Aorta (tissue), 5 donors: ENCODE data around the gene STOX2. TPM values are rescaled to one million over a fixed set of nuclear protein-coding genes. Genes with fewer than 3 reads are reported as not detected.

Experiments
- ATAC-seq: fragments of 200-7000 bp; cut with Tn5 transposase; one replicate; pipeline ENCODE4 v1.9.1; 2022; ENCODE audit warnings: moderate library complexity; ENCODE audit not compliant: low FRiP score
- DNase-seq, 2 donors: peaks; one replicate each; pipeline ENCODE4 v3.0.0-alpha.2; 2020
- H3K27ac ChIP-seq, 2 donors: one replicate each; pipeline ENCODE4 v1.5.1; 2013; ENCODE audit warnings: low read length in 2 of 2, mild to moderate bottlenecking in 2 of 2, moderate library complexity in 2 of 2, control low read depth in 1 of 2, inconsistent platforms in 1 of 2, low read depth in 1 of 2
- H3K27me3 ChIP-seq, 2 donors: one replicate each; pipeline ENCODE4 v1.6.1; 2013; ENCODE audit warnings: control low read depth in 1 of 2, low read length in 1 of 2, mild to moderate bottlenecking in 1 of 2, moderate library complexity in 1 of 2; ENCODE audit not compliant: insufficient read depth in 2 of 2, control insufficient read depth in 1 of 2
- H3K36me3 ChIP-seq, 2 donors: one replicate each; pipeline ENCODE4 v1.6.1; 2013; ENCODE audit warnings: control low read depth in 1 of 2, low read length in 1 of 2, mild to moderate bottlenecking in 1 of 2; ENCODE audit not compliant: insufficient read depth in 2 of 2, control insufficient read depth in 1 of 2
- H3K4me1 ChIP-seq, 2 donors: one replicate each; pipeline ENCODE4 v1.6.1; 2013; ENCODE audit warnings: low read length in 2 of 2, control low read depth in 1 of 2, mild to moderate bottlenecking in 1 of 2, moderate library complexity in 1 of 2; ENCODE audit not compliant: insufficient read depth in 2 of 2, control insufficient read depth in 1 of 2
- H3K4me3 ChIP-seq, 2 donors: one replicate each; pipeline ENCODE4 v1.5.1; 2013; ENCODE audit warnings: low read length in 2 of 2, control low read depth in 1 of 2, mild to moderate bottlenecking in 1 of 2
- H3K9me3 ChIP-seq: one replicate; pipeline ENCODE4 v1.6.1; 2013; ENCODE audit warnings: mild to moderate bottlenecking, low read length; ENCODE audit not compliant: control insufficient read depth
- WGBS, 2 donors: extraction: QIAGEN DNeasy Blood & Tissue Kit; methylation state at CpG; one replicate each; pipeline ENCODE4 v1.1.7; 2013; 5-methylcytosine and 5-hydroxymethylcytosine counted together
- intact Hi-C, 2 donors: fragments of 100-400 bp; cut with DNase I; formaldehyde crosslinking; loops; one replicate each; pipeline versions ENCODE4 v1.14.2 to v1.15.0; 2022
- polyA plus RNA-seq, 2 donors: library from polyadenylated mRNA; stranded (reverse); fragments of 200-250 nt; gene quantifications; one replicate each; pipeline ENCODE4 v1.2.3, GENCODE V29; 2013
- total RNA-seq, 2 donors: library from RNA; stranded (reverse); fragmentation: NEBNext Ultra II Directional; extraction: Animal tissue kit (Norgen Biotek cat#: 25700); gene quantifications; one replicate each; pipeline ENCODE4 v1.2.1, GENCODE V29; 2021
- donor health status: healthy with polysubstance abuse.
- donor health status: Bipolar disorder and iron deficiency.
- donor health status: DM: no; HTN: no; CAD: no.
- donor health status: DM: no; HTN: no; CAD: no.
- donor health status: DM: yes; HTN: yes; CAD: no.

The STOX2 gene
- total and polyA plus RNA-seq, 4 donors = 0.13 to 10.9 (median 3.1) TPM

DNA sequence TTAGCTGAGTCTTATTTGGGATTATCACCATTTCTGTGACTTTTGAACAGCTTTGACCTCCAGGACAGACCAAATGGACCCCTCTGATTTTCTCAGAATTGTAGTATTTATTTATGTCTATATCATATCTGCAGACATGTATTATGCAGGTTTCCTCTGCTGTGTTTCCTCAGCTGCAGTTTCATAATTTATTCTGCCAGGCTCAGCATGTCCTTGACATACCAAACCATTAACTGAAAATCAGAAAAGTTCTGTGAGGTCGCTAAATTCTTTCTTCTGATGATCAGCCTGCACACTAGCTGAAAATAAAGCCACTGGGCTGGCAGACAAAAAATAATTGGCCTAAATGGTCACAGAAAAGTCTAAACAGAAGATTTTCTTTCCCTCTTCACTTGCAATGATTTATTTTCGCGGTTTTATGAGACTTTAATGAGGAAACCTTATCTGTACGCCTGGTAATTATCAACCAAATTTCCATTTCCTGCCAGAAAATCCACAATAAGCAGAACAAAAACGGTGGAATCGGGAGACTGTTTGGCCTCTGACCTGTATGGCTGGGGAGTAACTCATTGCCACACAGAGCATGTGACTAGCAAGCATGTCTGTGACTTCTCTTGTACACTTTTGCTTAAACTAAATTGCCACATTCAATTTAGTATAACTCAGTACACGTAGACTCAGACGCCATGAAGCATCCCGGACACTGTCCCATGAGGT lies 161.6 kb downstream of the STOX2 start:
- Histone ChIP-seq H3K4me3 (no peak overlapping the region), H3K36me3 (no peaks in the 10 kb centered on the region), H3K4me1 (no peaks in the 10 kb centered on the region), H3K9me3 (peaks cover 4% of the 10 kb centered on the region), H3K27ac (no peak overlapping the region), H3K27me3 (no peaks in the 10 kb centered on the region)
- no peak for DNase-seq
- intact Hi-C loops = no loop called here
- no peak for ATAC-seq
- WGBS, 2 donors = 66 to 70% methylated on average over 9 of the region's 9 CpGs

- Histone ChIP-seq H3K4me3 (no peak overlapping the region), H3K4me1 (no peaks in the 10 kb centered on the region), H3K36me3 (no peaks in the 10 kb centered on the region), H3K27me3 (no peaks in the 10 kb centered on the region), H3K27ac (no peak overlapping the region), H3K9me3 (peaks cover 7% of the 10 kb centered on the region)
- no peak for ATAC-seq
- DNase-seq = no peak
- 41 to 44% methylated on average over 9 of the region's 9 CpGs for WGBS, 2 donors
- intact Hi-C loops = no loop called here
Observed at GRCh38 chr4:184067931-184068554, 162.9 kb downstream of the STOX2 start.

Other genes starting within 250 kb of the STOX2 start
- 10 to 100 TPM; 17.3 to 20.2 TPM for gene RWDD4, start 246.1 kb upstream of the STOX2 start, total RNA-seq
- gene RWDD4, start 246.1 kb upstream of the STOX2 start, polyA plus RNA-seq = 10 to 100 TPM; 17.1 to 31.7 TPM
- 10 to 100 TPM; 31.9 to 44.6 TPM for gene TRAPPC11, start 246.0 kb upstream of the STOX2 start, total RNA-seq
- 10 to 100 TPM in 1 of 2 donors, 1 to 10 TPM in 1; 7.4 to 16.6 TPM for gene TRAPPC11, start 246.0 kb upstream of the STOX2 start, polyA plus RNA-seq